Posterior cingulate gyrus (tissue), 11 donors: ENCODE results near the gene WNT5B.
"Not testable (repeated sequence)": the region's sequence is repeated elsewhere in the genome, so short reads cannot be mapped to it uniquely, and the experiment has no call there.

Source experiments
- DNase-seq, 10 donors: peaks; one replicate each; pipeline versions ENCODE4 v3.0.0 to v3.0.0-alpha.2; 2020 to 2021; ENCODE audit warnings: mixed read lengths in 3 of 10
- intact Hi-C: fragments of 100-400 bp; cut with DNase I; formaldehyde crosslinking; loops from one replicate; pipeline ENCODE4 v1.15.1; 2023

Gene WNT5B

DNA sequence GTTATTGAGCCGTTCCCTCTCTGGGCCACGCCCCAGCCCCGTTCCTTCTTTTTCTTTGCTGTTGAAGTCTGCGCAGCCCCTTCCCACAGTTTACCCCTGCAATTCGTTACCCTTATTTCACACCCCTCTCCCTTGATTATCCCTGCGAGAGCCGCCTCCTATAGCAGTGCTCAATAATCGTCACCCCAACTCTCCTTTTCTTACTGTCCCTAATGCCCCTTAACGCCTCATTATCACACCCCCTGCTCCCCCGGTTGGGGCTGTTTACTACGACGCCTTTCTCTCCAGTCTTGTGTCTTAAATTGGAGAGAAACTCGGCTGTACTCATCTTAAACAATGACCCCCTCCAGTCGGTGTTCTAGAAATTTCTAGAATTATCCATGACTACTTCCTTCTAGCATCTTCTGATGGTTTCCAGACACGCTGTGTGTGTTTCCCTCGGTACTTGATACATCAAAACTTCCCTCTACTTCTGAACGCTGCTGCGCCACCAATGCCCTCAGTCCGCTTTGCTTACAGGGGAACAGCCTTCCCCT lies 33.9 kb upstream of the WNT5B start:
- peak in 2 of 10 donors; percentile 36 to 47 for DNase-seq
- intact Hi-C loops = no loop called here

DNA sequence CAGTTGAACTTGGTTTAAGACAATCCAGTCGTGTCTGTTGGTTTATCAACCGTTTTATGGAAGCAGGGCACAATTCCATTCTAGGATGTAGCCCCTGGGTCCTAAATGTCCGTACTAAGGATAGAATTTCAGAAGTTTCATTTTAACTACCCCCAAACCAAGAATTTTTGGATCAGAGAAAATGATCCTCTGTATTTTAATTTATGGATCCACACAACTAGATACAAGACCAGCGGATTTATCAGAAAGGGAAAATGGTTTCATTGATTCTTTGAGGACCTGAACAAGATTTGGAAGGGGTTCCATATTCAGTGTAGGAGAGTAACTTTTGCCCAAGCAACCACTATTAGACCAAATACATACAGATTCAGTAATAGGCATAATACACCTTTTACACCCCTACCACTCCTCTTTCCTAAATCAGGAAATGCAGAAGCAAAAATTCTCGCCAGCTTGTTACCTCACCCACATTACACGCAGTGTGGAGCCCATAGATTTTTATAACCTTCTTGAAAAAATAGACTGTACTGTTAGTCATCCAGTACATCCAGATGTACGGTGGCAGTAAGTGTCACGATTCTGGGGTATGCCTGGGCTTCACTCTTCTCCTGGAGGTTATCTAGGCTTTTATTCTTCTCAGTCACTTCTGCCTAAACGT lies 33.2 kb upstream of the WNT5B start:
- no peak for DNase-seq

DNA sequence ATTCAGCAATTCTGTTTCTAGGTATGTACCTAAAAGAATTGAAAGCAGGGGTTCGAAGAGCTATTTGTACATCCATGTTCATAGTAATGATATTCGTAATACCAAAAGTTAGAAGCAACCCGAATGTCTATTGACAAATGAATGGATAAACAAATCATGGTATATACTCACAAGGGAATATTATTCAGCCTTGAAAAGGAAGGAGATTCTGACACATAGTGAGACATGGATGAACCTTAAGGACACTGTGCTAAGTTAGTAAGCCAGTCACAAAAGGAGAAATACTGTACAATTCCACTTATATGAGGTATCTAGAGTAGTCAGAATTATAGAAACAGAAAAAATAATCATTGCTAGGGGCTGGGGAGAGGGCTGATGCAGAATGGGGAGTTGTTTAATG lies 30.3 kb upstream of the WNT5B start:
- intact Hi-C loops = no loop called here
- DNase-seq = no peak

More for the DNA sequence above, 33.2 kb upstream of the WNT5B start:
- intact Hi-C loops = no loop called here

DNA sequence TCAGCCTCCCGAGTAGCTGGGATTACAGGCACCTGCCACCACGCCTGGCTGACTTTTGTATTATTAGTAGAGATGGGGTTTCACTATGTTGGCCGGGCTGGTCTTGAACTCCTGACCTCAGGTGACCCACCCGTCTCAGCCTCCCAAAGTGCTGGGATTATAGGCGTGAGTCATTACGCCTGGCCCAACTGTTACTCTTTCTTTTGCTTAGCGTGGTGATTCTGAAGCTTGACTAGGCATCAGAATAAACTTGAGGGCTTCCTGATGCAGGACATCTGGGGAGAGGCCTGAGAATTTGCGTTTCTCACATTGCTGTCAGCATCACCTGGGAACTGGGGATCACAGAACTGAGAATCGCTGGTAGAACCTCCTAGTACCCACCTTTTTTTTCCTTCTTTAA lies 26.3 kb upstream of the WNT5B start:
- intact Hi-C loops, DNase-seq: not testable (repeated sequence)

DNA sequence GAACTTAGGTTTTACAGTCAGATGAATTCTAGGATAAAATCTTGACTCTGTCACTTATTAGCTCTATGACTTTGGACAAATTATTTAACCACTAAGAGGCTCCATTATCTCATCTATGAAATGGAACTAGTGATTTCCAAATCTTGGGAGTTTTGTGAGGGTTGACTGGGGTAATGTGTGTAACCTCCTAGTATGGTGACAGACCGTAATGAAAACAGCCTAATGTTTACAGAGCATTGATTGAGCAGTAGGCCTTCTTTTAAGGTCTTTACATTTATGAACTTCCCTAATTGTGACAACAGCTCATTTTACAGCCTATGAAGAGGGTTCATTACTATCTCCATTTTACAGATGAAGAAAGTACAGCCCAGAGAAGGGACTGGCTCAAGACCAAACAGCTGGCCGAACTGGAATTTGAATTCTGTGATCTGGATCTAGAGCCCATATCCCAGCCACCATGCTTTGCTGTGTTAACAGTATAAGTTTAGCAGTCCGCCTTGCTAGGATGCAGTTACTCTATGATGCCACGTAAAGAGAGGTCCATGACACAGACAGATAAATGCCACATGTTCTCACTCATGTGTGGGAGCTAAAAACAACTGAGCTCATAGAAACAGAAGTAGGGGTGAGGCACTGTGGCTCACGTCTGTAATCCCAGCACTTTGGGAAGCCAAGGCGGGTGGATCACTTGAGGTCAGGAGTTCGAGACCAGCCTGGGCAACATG lies 25.6 kb upstream of the WNT5B start:
- intact Hi-C loops = no loop called here
- DNase-seq = no peak

DNA sequence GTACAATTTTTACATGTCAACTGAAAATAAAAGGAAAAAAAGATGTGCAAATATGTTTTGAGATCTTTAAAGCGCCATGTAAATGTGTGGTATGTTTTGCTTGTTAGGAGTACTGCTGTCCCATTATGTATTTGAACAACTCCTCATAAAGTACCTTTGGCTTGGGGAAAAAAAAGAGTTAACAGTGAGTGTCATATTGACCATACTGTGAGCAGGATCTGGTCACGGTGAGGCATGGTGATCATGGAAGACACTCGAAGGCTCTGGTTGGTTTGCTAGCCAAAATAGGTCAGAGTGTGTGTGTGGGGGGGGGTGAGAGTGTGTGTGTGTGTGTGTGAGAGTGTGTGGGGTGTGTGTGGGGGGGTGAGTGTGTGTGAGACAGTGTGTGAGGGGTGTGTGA lies 24.6 kb upstream of the WNT5B start:
- no peak for DNase-seq
- intact Hi-C loops = no loop called here

DNA sequence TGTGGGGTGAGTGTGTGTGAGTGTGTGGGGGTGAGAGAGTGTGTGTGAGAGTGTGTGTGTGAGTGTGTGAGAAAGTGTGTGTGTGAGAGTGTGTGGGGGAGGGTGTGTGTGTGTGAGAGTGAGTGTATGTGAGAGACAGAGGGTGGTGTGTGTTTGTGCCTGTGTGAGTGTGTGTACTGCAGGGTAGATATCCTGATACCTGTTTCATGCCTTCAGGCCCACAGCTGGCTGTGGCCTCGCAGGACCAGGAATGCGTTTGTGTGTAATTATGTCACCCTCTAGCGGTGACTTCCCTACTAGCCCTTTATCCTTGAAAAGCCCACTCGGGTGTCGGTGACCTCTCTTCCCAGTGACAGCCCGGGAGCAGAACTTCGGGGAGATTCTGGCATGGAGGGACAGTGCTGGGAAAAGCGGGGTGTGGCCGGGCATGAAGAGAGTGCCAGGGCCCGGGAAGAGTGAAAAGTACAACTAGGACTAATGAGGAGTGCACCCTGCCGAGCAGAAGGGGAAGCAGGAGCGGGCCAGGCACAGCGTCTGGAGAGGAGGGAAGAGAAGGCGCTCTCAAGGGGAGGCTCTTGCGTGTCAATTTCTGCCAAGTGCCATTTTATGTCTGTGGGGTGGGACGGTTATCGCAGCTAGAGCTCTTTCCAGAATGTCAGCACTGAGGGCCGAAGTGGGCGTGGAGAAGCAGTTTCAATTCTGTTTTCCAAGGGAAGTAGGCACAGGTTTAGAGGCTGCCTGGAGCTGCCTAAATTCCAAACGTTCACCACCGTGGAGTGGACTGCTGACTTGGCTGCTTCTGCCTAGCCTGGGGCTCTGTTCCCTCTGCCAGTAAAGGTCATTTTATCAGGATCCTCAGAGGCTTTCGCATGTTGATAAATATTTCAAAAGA lies 23.7 kb upstream of the WNT5B start:
- peak in 7 of 10 donors; percentile 40 to 91 (median 62) for DNase-seq
- intact Hi-C loops = no loop called here

DNA sequence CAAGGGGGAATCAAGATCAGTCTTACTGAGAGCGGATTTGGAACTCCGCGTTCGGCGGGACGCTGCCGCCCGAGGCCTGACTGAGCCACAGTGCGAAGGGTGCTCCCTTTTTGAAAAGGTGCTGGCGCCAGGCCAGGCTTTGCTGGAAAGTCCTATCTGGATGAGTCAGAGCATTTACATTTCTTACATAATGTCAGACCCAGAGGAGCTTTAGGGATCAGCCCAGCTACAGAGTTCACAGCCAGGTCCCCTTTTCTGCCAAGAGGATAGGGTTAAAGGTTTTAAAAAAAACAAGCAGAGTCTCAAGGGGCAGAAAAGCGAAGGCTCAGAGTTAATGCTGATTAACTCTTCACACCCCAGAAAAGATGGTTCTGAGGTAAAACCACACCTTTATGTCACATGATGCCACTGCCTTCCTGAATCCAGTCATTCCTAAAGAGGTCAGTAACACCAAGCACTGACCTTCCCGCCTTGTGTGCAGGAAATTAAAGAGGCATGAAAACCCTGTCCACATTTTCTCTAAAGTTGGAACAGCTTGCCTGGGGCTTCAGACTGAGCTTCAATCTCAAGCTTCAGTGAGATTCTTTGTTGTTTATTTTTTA lies 22.9 kb upstream of the WNT5B start:
- DNase-seq = peak in 9 of 10 donors; percentile 44 to 95 (median 65)
- intact Hi-C loops = no loop called here

DNA sequence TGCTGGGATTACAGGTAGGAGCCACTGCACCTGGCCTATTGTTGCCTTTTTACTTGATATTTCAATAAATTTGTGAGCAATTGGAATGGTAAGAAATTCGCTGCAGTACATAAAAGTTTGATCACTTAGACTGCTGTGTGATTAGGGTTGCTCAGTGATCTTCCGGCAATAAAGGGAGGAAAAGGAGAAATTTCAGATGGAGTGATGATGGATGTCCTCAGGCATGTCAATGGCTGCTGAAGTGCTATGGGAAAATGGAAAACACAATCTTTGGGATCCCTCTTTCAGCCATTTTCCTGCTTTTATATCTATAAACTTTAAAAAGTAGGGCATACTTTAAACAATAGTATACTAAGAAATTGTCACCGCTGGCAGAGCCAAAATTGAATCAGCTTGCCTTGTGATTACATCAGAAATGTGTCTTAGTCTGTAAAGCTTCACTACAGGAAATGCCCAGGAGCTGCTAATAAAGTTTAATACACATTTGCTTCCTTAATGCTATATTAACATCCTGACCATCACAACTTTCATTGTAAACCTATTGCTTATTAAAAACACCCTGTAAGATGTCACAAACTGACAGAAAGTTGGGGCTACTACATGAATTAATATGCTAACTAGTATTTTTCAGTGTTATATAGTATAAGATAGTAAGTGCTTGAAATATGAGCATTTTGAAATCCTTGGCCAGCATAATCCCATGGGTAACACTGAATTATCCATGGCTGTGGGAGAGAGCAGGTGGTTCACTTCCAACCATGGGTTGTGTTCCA lies 20.9 kb upstream of the WNT5B start:
- intact Hi-C loops = no loop called here
- no peak for DNase-seq

DNA sequence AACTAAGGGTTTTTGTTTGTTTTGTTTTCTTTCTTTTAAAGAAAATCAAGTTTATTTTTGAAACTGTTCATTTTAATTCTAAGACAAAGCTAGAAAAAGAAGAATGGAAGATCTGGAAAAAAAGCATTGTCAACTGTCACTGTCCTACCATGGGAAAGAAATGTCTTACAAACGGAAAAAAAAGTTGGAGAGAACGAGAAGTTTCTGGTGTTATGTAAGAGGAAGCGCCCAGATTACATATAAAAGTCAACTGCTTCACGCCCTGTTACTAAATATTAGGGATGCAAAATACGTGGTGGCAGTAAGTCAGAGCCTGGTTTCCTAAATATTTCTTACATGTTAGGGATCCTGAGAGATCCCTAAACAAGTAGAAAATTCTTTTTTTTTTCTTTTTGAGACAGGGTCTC lies 20.3 kb upstream of the WNT5B start:
- intact Hi-C loops = no loop called here
- DNase-seq = no peak

DNA sequence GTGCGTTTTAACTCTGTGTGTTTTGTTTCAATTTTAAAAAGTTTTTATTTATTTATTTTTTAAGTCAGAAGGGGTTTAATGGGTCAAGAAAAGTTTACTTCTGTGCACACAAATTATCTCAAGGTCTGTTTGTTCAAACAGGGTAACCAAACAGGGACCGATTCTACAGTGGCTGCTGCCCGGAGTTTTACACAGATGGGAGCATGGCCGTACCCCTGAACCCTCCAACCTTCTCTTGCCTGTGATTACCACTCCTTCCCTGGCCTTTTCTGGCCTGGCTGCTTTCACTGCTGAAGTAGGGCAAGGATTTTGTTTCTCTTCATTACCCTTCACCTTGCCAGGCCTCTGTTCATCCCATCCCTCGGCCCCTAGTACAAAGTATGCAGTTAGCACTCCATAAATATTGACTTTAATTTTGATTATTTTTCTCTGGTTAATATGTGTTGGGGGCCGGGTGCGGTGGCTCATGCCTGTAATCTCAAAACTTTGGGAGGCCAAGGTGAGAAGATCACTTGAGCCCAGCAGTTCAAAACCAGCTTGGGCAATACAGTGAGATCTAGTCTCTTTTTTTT lies 18.9 kb upstream of the WNT5B start:
- intact Hi-C loops = no loop called here
- no peak for DNase-seq

DNA sequence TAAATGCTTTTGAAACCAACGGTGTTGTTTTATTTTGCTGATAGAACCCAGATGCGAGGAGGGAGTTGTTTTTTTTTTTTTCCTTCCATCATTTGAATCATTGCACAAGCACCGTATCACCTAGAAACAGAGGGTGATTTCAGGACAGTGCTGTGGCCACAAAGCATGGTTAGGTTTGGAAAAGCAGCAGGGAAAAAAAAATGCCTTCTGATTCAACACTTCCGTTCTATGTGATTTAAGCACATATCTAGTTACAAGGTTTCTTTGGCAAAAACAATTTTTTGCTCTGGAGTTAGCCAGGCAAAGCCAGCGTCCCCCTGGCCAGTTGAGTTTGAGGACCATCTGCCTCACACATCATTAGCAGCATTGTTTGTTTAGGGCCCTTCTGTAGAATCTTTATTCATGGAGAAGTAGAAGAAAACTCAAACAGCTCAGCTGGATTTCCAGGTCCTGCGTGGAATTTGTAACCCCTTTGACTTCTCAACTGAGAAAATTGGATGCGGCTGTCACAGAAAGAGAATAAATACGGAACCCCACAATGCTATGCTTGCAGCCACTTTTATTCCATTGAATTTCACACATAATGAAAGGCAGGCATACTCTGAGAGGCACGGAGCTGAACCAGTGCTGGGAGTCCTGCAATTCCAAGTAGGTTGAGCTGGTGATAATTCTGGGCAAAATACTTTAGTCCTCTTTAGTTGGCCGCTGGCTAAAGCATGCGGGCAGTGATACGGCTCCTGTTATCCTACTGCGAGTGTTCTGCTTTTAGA lies 17.0 kb upstream of the WNT5B start:
- intact Hi-C loops = no loop called here
- DNase-seq = no peak

DNA sequence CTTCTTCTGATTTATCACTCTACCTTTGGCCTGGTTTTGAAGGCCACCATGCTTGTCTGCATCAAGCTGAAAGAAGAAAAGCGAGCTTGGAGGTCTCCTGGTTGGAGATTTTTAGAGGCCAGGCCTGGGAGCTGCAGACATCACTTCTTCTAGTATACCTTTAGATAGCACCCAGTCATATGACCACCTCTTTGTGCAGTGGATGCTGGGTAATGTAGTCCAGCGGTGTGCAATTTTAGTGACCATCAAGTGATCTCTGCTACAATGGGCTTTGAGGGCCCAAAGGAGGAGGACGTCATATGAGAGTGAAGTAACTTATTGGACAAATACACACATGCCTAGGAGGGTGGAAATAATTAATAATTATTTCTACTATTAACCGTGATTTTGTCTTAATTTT lies 15.2 kb upstream of the WNT5B start:
- intact Hi-C loops = no loop called here
- no peak for DNase-seq

DNA sequence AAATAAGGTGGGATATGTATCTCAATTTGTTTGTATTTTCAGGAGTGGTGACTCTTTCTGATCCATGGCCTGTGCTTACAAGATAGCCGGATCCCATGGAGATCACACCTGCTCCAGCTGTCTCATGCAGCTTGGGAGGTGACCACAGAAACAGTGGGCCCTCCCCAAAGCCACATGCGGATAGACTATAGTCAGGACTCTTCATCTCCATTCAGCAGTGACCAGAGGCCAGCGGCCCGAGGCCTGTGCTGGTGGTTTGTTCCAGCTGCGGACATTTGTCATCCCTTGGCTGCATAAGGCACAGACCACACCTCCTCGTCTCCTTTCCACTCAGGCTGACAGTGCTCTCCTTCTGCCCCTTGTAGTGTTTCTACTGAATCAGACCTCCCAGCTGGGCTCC lies 14.7 kb upstream of the WNT5B start:
- no peak for DNase-seq
- intact Hi-C loops = no loop called here

DNA sequence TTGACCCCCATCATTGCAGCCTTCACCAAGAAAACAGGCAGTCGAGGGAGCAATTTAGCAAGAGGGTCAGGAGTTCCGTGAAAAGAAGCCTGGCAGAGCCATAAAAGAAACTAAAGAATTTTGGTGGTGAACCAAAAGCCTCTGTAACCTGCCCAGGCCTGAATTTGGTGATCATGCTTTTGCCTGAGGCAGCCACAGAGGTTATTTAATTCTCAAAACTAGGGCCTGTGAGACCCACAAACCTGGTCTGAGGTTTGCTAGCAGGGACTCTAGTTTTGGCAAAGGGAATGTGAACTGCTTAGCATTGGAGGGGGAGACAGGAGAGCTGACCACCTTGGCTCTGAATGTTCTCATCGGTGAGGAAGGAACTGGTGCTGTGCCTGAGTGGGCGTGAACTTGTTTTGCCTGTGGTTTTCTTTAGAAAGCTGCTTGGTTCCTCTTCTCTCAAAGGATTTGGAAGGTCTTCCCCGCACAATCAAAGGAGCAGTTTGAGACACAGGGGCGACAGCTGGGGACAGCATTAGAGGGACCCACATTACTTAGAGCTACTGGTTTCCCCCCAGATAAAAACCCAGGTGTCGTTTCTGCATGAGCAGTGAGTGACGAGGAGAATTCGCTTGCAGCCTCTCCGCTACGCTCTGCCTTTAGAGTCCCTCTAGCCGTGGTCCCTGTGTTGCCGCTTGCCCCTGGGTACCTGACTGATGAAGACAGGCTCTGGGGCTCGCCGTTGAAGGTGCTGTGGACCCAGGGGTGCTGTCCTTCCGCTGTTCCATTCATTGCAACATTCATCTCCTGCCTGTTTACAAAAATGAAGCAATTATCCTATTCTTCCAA lies 12.6 kb upstream of the WNT5B start:
- intact Hi-C loops = no loop called here
- no peak for DNase-seq

DNA sequence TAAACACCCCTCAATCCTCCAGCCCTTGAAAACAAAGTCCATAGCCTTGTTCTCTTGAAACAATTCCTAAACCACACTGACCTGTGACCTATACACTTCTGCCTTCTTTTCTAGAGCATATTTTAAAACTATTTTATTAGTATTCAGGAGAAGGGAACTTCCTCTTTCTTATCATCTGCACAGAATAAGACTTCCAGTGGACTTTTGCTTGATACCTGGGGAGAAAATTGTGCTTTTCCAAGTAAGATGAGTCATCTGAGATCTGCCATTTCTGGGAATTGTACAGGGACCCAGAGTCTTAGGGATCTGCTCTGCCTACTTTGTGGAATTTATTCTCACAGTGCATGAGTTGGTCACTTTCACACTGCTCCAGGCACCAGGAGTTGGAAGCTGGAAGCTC lies 10.5 kb upstream of the WNT5B start:
- no peak for DNase-seq
- intact Hi-C loops = no loop called here

DNA sequence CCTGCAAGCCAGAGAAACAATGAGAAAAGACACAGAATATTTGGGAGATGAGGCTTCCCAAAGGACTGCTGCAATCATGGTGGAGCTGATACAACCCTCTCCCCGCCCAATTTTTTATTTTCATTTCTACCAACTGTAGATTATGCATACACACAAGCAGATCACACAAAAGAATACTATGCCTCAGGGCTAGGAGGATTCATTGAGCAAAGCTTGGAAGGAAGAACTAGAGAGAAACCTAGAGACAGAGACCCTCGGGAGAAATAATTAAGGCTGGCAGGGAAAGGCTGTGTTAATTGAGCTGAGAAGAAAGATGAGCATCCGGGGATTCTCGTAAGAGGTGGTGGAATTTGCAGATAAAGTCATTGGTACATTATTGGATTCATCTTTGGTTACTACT lies 9.9 kb upstream of the WNT5B start:
- DNase-seq = no peak
- intact Hi-C loops = no loop called here

DNA sequence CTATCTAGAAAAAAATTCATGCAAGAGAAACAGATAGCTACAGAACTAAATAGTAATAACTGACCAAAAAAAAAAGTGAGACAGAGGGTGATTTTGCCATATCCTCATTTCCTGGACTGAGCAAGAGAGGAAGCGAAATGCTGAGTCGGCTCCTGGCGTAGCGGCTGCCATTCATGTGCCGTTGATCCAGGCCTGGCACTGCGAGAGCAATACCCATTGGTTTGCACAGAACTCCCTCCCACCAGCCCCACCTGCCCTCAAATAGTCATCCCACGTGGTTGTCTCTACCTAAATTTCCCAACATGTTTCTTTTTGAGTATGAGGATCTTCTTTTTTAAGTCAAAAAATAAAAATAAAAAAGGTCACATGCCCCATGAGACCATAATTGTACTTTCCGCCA lies 9.4 kb upstream of the WNT5B start:
- intact Hi-C loops = no loop called here
- no peak for DNase-seq
